A549 (cell line): Measurements from ENCODE around the gene PLEKHH1. TPM values are rescaled to one million over a fixed set of nuclear protein-coding genes. Genes with fewer than 3 reads are reported as not detected.

Source experiments
- ATAC-seq, 2 experiments: fragments of 200-7000 bp in 1 of 2; fragments of >200 bp in 1 of 2; cut with Nextera tagmentation in 1 of 2; cut with Tn5 transposase in 1 of 2; 3 replicates each; pipeline versions ENCODE4 v1.8.0 to v1.9.1; 2018 to 2020; ENCODE audit warnings: mild to moderate bottlenecking in 1 of 2, moderate library complexity in 1 of 2
- CTCF ChIA-PET: fragments of 300-600 bp; sonication (Branson Sonifier 250); formaldehyde crosslinking; extraction: SDS; loops from one replicate; lab custom pipeline; 2021; ENCODE audit warnings: antibody characterized with exemption, inconsistent platforms; lab: Yijun Ruan, JAX
- POLR2A ChIA-PET: fragments of 350-600 bp; formaldehyde crosslinking; extraction: SDS; loops from one replicate; lab custom pipeline; 2021; ENCODE audit warnings: antibody characterized with exemption, inconsistent platforms; lab: Yijun Ruan, JAX
- DNase-seq, 2 experiments: peaks; one replicate each; pipeline versions ENCODE4 v3.0.0 to v3.0.0-alpha.2; 2011 to 2016; ENCODE audit warnings: low read depth in 1 of 2, low spot score in 1 of 2
- FAIRE-seq: peaks from 2 replicates; lab custom pipeline; 2011; peaks lifted over from hg19 to GRCh38; lab: Jason Lieb, UNC
- H3K27ac ChIP-seq, 2 experiments: fragments of >200 bp; sonication (Bioruptor Twin); formaldehyde crosslinking; 3 replicates each; pipeline ENCODE4 v1.5.1; 2016 to 2017
- H3K4me1 ChIP-seq: fragments of >200 bp; sonication (Bioruptor Twin); formaldehyde crosslinking; 3 replicates; pipeline ENCODE4 v1.6.1; 2016
- H3K4me2 ChIP-seq: fragments of >200 bp; sonication (Bioruptor Twin); formaldehyde crosslinking; 3 replicates; pipeline ENCODE4 v1.6.1; 2016
- H3K4me3 ChIP-seq: fragments of >200 bp; sonication (Bioruptor Twin); formaldehyde crosslinking; 3 replicates; pipeline ENCODE4 v1.5.1; 2016
- H3K9me3 ChIP-seq: fragments of >200 bp; sonication (Bioruptor Twin); formaldehyde crosslinking; 3 replicates; pipeline ENCODE4 v1.6.1; 2016
- BHLHE40 ChIP-seq: IDR thresholded peaks from 2 replicates; pipeline ENCODE4 v1.6.1; 2012; ENCODE audit warnings: low read depth, low read length, inconsistent platforms
- FOSB ChIP-seq: fragments of 250-450 bp; sonication (Bioruptor Pico); IDR thresholded peaks from 2 replicates; pipeline ENCODE4 v1.5.0; 2020; ENCODE audit warnings: mild to moderate bottlenecking, moderate library complexity
- FOSL2 ChIP-seq, 2 experiments: fragments of 450-650 bp in 1 of 2; fragments of >200 bp in 1 of 2; sonication (Bioruptor Twin) in 1 of 2; formaldehyde crosslinking; IDR thresholded peaks; 2 replicates each; pipeline versions ENCODE4 v1.5.0 to v1.6.1; 2016 to 2020; ENCODE audit warnings: mild to moderate bottlenecking in 1 of 2, moderate library complexity in 1 of 2
- HDAC2 ChIP-seq: fragments of 200-600 bp; sonication (generic); IDR thresholded peaks from 2 replicates; pipeline ENCODE4 v1.6.1; 2016
- HEYL ChIP-seq: fragments of 250-450 bp; sonication (Bioruptor Pico); IDR thresholded peaks from 2 replicates; pipeline ENCODE4 v1.8.0; 2021; ENCODE audit warnings: mild to moderate bottlenecking, moderate library complexity
- HOXB13 ChIP-seq: fragments of 250-450 bp; sonication (Bioruptor Pico); IDR thresholded peaks from 2 replicates; pipeline ENCODE4 v1.5.0; 2020; ENCODE audit warnings: low read depth, mild to moderate bottlenecking, moderate library complexity
- KDM1A ChIP-seq: fragments of 200-600 bp; sonication (generic); IDR thresholded peaks from 2 replicates; pipeline ENCODE4 v1.6.1; 2016; ENCODE audit warnings: low read depth, mild to moderate bottlenecking
- MYC ChIP-seq: IDR thresholded peaks from 2 replicates; pipeline ENCODE4 v1.6.1; 2012; ENCODE audit warnings: mild to moderate bottlenecking, inconsistent platforms, low read length, improper control_type of control experiment, borderline replicate concordance
- NPAS2 ChIP-seq: fragments of 250-450 bp; sonication (Bioruptor Pico); IDR thresholded peaks from 2 replicates; pipeline ENCODE4 v1.8.0; 2022; ENCODE audit warnings: mild to moderate bottlenecking, moderate library complexity, borderline replicate concordance
- PHF8 ChIP-seq: fragments of 200-600 bp; sonication (generic); IDR thresholded peaks from 2 replicates; pipeline ENCODE4 v1.6.1; 2016; ENCODE audit warnings: low read depth, mild to moderate bottlenecking, antibody characterized with exemption, moderate library complexity, borderline replicate concordance
- RAD21 ChIP-seq, 2 experiments: fragments of >200 bp in 1 of 2; sonication (Bioruptor Twin) in 1 of 2; formaldehyde crosslinking in 1 of 2; IDR thresholded peaks in 1 of 2; conservative IDR thresholded peaks in 1 of 2; 2 replicates in 1 of 2; 3 replicates in 1 of 2; pipeline ENCODE4 v1.6.1; 2012 to 2018; ENCODE audit warnings: inconsistent platforms in 1 of 2
- RFX5 ChIP-seq: fragments of 450-650 bp; IDR thresholded peaks from 2 replicates; pipeline ENCODE4 v1.7.1; 2014; ENCODE audit warnings: antibody characterized with exemption, mild to moderate bottlenecking, moderate library complexity
- RNF2 ChIP-seq: fragments of 200-600 bp; sonication (generic); IDR thresholded peaks from 2 replicates; pipeline ENCODE4 v1.6.1; 2016; ENCODE audit warnings: low read depth, mild to moderate bottlenecking, antibody characterized with exemption, moderate library complexity, borderline replicate concordance
- SMC3 ChIP-seq: fragments of >200 bp; sonication (Bioruptor Twin); formaldehyde crosslinking; IDR thresholded peaks from 3 replicates; pipeline ENCODE4 v1.6.1; 2018; ENCODE audit warnings: inconsistent platforms
- TP53 ChIP-seq: fragments of 250-450 bp; sonication (Bioruptor Pico); IDR thresholded peaks from 2 replicates; pipeline ENCODE4 v1.5.0; 2021; ENCODE audit warnings: mild to moderate bottlenecking, moderate library complexity
- ZNF302 ChIP-seq: fragments of 250-450 bp; sonication (Bioruptor Pico); IDR thresholded peaks from 2 replicates; pipeline ENCODE4 v1.9.0; 2021; ENCODE audit warnings: inconsistent platforms, mild to moderate bottlenecking, moderate library complexity
- WGBS: methylation state at CpG from one replicate; pipeline ENCODE4 v1.1.6; 2017; ENCODE audit errors: missing lambda C conversion rate; 5-methylcytosine and 5-hydroxymethylcytosine counted together
- polyA plus RNA-seq, 4 experiments: library from polyadenylated mRNA; depleted of rRNA in 3 of 4; stranded (reverse); fragments of >200 nt; fragmentation: RNase III in 1 of 4; extraction: RNeasy Plus Mini Kit Qiagen cat#74134 plus additional on column Dnase treatment in 1 of 4; gene quantifications; 2 replicates in 3 of 4; 3 replicates in 1 of 4; pipeline ENCODE4 v1.2.3, GENCODE V29; 2011 to 2017
- TF ChIP-seq, protein P1 (sequence below): fragments of >200 bp; sonication (Bioruptor Twin); formaldehyde crosslinking; IDR thresholded peaks from 3 replicates; pipeline ENCODE4 v1.5.1; 2016
- TF ChIP-seq, protein P2 (sequence below): IDR thresholded peaks from 2 replicates; pipeline ENCODE4 v1.6.1; 2012
- TF ChIP-seq, protein P3 (sequence below): fragments of 250-450 bp; sonication (Bioruptor Pico); IDR thresholded peaks from 2 replicates; pipeline ENCODE4 v1.5.0; 2020; ENCODE audit warnings: low read depth, mild to moderate bottlenecking, moderate library complexity
- TF ChIP-seq, protein P4 (sequence below): IDR thresholded peaks from 2 replicates; pipeline ENCODE4 v1.6.1; 2012; ENCODE audit warnings: low read depth, borderline replicate concordance
- TF ChIP-seq, protein P5 (sequence below): fragments of 200-600 bp; sonication (generic); IDR thresholded peaks from 2 replicates; pipeline ENCODE4 v1.6.1; 2016; ENCODE audit warnings: antibody characterized with exemption, mild to moderate bottlenecking, moderate library complexity

Gene PLEKHH1
- polyA plus RNA-seq, 2 of the 4 experiments (the other 2 are of a cell fraction) = 3.5 to 5.1 TPM

DNA sequence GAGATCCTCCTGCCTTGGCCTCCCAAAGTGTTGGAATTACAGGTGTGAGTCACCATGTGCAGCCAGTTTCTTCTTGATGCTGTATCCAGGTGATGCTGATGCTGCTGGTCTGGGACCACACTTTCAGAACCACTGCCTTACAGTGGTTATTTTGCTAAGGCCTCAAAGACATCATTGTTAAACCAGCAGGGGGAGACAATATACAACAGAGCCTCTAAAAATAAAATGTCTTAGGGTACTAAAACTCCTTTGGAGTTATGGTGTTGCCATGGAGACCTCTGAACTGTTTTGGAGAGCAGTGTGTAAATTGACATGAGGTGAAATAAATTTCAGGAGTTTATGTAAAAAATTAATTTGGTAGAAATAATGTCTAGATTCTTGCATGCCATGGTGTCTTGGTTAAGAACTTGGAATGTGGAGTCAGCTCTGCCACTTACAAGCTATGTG lies 85.5 kb downstream of the PLEKHH1 start:
- DNase-seq (peak; percentile 67 to 76), ATAC-seq (peak; percentile 60 to 77; a peak in 5 of 6 replicates)
- no peak overlapping the region for H3K27ac ChIP-seq
- no peaks in the 10 kb centered on the region for H3K9me3 ChIP-seq
- H3K4me2 ChIP-seq = peak overlapping the region; percentile 92
- CTCF ChIA-PET = interaction anchor here (0.6 to 5.9 kb wide), 35 partner anchors 9 to 192 kb away, joined by 3 to 74 read pairs (median 6); partner anchors contain the start of genes PIGH, RDH12 and VTI1B
- POLR2A ChIA-PET = interaction anchor here (0.8 to 1.1 kb wide), 2 partner anchors 19 to 77 kb away, joined by 3 to 4 read pairs; partner anchors contain the start of genes PIGH and RDH11
- peaks cover 23% of the 10 kb centered on the region for H3K4me1 ChIP-seq
- H3K4me3 ChIP-seq = no peak overlapping the region; the same call in 2 of the 3 replicates
- TF ChIP-seq RAD21 (conservative IDR thresholded peaks at IDR 0.05 in 1 of 2, IDR thresholded peaks at IDR 0.05 in 1 of 2) (peak; percentile 73 to 74), FOSB (CRISPR knock-in tag) (no peak), SMC3 (peak; percentile 78)
- TF ChIP-seq, protein P1, sequence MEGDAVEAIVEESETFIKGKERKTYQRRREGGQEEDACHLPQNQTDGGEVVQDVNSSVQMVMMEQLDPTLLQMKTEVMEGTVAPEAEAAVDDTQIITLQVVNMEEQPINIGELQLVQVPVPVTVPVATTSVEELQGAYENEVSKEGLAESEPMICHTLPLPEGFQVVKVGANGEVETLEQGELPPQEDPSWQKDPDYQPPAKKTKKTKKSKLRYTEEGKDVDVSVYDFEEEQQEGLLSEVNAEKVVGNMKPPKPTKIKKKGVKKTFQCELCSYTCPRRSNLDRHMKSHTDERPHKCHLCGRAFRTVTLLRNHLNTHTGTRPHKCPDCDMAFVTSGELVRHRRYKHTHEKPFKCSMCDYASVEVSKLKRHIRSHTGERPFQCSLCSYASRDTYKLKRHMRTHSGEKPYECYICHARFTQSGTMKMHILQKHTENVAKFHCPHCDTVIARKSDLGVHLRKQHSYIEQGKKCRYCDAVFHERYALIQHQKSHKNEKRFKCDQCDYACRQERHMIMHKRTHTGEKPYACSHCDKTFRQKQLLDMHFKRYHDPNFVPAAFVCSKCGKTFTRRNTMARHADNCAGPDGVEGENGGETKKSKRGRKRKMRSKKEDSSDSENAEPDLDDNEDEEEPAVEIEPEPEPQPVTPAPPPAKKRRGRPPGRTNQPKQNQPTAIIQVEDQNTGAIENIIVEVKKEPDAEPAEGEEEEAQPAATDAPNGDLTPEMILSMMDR = peak; percentile 84
- TF ChIP-seq, all 56 proteins: peak for 3
- FAIRE-seq = no peak

DNA sequence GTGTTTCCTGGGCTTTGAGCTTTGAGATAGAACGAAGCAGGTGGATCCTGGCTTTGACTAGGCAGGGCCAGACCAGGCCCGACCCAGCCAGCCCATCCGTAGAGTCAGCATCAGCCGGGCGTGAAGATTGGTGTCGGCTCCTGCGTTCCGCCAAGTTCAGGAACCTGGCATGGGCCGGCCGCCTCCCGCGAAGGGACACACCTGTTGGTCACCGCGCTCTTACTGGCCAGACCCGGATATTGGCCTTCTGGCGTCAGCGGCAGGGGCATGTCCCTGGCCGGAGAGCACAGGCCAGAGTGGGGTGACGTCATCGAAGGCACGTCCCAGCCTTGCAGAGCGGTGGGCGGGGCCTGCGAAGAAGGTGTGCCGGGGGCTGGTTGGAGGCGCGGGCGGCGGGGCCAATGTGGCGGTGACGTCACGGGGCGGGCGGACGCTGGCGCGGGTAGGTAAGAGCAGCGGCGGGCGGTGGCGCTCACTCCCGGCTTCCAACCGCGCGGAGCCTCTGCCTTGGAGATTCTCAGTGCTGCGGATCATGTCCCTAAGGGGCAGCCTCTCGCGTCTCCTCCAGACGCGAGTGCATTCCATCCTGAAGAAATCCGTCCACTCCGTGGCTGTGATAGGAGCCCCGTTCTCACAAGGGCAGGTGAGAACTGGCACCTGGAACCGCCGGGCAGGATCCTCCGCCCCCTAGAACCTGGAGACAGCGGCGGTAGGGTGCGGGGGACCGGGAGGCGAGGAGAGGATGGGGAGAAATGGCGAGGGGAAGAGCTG lies 86.5 kb downstream of the PLEKHH1 start, which contains the start of gene ARG2:
ARG2 (plus strand) TSS at position 475 of the 771 bp plus-strand sequence; CDS start at position 533, 58 bp downstream.
- DNase-seq = peak; percentile 91 to 96
- no peaks in the 10 kb centered on the region for H3K9me3 ChIP-seq
- ATAC-seq = peak; percentile 91 to 94
- ChIA-PET POLR2A (interaction anchor here (1.0 to 1.1 kb wide), 2 partner anchors 20 to 55 kb away, joined by 3 to 4 read pairs; partner anchors contain the start of genes PIGH and VTI1B), CTCF (interaction anchor here (0.6 to 5.9 kb wide), 34 partner anchors 8 to 193 kb away, joined by 3 to 74 read pairs (median 6); partner anchors contain the start of genes PIGH, RDH12 and VTI1B)
- FAIRE-seq = no peak
- H3K27ac ChIP-seq = peak within 1 kb of the TSS; percentile 31 to 46; a peak in 4 of 6 replicates
- WGBS = 4% methylated on average over 19 of the region's 62 CpGs
- TF ChIP-seq, protein P2, sequence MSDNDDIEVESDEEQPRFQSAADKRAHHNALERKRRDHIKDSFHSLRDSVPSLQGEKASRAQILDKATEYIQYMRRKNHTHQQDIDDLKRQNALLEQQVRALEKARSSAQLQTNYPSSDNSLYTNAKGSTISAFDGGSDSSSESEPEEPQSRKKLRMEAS = peak; percentile 61
- TF ChIP-seq, protein P3, sequence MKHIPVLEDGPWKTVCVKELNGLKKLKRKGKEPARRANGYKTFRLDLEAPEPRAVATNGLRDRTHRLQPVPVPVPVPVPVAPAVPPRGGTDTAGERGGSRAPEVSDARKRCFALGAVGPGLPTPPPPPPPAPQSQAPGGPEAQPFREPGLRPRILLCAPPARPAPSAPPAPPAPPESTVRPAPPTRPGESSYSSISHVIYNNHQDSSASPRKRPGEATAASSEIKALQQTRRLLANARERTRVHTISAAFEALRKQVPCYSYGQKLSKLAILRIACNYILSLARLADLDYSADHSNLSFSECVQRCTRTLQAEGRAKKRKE (CRISPR knock-in tag) = no peak
- TF ChIP-seq PHF8 = peak; percentile 54; the same call in 1 of the 2 replicates
- TF ChIP-seq BHLHE40 = 0 out of 2 replicates have a peak, but pooled peaks have one; percentile 41
- no peak for TF ChIP-seq RNF2
- 0 out of 2 replicates have a peak, but pooled peaks have one; percentile 61 for TF ChIP-seq RFX5
- TF ChIP-seq FOSL2 (IDR thresholded peaks at IDR 0.05) = no peak
- TF ChIP-seq FOSL2 (CRISPR knock-in tag; IDR thresholded peaks at IDR 0.05) = peak; percentile 95
- TF ChIP-seq, all 56 proteins: peak for 5
- Histone ChIP-seq H3K4me3 (peak within 1 kb of the TSS; percentile 52), H3K4me1 (peaks cover 23% of the 10 kb centered on the region), H3K4me2 (peak within 1 kb of the TSS; percentile 92)

DNA sequence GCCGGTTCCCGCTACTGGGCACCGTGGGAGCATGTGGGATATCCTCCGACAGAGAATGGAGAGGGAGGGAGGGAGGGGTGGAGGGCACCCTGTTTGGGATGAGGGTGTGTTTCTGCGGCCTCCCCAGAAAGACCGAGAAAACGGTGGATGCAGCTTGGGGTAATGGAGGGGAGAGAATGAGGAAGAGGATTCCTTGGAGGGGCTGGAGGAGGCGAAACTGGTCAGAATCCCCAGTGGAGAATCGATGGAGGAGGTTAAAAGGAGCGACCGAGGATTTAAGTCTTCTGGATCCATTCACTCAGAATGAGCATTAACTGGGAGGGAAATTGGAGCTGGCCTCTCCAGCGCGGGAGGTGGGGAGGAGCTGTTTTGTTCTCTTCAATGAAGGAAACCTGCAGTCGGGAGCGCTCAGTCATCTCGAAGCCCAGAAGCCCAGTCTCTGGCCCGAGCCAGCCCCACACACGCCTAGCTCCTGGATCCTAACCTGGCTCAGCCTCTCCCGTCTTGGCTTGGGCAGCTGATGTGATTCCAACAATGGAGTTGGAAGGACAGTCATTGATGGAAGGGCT lies 87.2 kb downstream of the PLEKHH1 start:
- peak overlapping the region; percentile 92 for H3K4me2 ChIP-seq
- H3K27ac ChIP-seq = peak overlapping the region in 1 of 2 experiments; percentile 36; a peak in 3 of 6 replicates
- peak overlapping the region; percentile 52 for H3K4me3 ChIP-seq
- POLR2A ChIA-PET = interaction anchor here (1.0 kb wide), 1 partner anchor 55 kb away, joined by 3 read pairs; the partner anchor contains the start of gene VTI1B
- H3K9me3 ChIP-seq = no peaks in the 10 kb centered on the region
- CTCF ChIA-PET = interaction anchor here (0.7 to 5.9 kb wide), 12 partner anchors 9 to 536 kb away, joined by 3 to 74 read pairs (median 6); partner anchors contain the start of gene RDH12
- ATAC-seq (peak; percentile 4 to 28), DNase-seq (peak in 1 of 2 experiments; percentile 21), FAIRE-seq (no peak)
- H3K4me1 ChIP-seq = peaks cover 23% of the 10 kb centered on the region
- WGBS = 43% methylated on average over 18 of the region's 19 CpGs
- TF ChIP-seq RFX5 (no peak), TP53 (CRISPR knock-in tag) (no peak), HEYL (CRISPR knock-in tag) (no peak), HDAC2 (no peak), NPAS2 (CRISPR knock-in tag) (no peak), HOXB13 (CRISPR knock-in tag) (no peak), KDM1A (no peak), ZNF302 (CRISPR knock-in tag) (no peak), MYC (no peak), BHLHE40 (no peak)
- TF ChIP-seq, protein P4, sequence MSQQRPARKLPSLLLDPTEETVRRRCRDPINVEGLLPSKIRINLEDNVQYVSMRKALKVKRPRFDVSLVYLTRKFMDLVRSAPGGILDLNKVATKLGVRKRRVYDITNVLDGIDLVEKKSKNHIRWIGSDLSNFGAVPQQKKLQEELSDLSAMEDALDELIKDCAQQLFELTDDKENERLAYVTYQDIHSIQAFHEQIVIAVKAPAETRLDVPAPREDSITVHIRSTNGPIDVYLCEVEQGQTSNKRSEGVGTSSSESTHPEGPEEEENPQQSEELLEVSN = no peak
- TF ChIP-seq, protein P5, sequence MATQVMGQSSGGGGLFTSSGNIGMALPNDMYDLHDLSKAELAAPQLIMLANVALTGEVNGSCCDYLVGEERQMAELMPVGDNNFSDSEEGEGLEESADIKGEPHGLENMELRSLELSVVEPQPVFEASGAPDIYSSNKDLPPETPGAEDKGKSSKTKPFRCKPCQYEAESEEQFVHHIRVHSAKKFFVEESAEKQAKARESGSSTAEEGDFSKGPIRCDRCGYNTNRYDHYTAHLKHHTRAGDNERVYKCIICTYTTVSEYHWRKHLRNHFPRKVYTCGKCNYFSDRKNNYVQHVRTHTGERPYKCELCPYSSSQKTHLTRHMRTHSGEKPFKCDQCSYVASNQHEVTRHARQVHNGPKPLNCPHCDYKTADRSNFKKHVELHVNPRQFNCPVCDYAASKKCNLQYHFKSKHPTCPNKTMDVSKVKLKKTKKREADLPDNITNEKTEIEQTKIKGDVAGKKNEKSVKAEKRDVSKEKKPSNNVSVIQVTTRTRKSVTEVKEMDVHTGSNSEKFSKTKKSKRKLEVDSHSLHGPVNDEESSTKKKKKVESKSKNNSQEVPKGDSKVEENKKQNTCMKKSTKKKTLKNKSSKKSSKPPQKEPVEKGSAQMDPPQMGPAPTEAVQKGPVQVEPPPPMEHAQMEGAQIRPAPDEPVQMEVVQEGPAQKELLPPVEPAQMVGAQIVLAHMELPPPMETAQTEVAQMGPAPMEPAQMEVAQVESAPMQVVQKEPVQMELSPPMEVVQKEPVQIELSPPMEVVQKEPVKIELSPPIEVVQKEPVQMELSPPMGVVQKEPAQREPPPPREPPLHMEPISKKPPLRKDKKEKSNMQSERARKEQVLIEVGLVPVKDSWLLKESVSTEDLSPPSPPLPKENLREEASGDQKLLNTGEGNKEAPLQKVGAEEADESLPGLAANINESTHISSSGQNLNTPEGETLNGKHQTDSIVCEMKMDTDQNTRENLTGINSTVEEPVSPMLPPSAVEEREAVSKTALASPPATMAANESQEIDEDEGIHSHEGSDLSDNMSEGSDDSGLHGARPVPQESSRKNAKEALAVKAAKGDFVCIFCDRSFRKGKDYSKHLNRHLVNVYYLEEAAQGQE = no peak
